H1 (cell line): Measurements from ENCODE around the gene TDRD15. TPM values are rescaled to one million over a fixed set of nuclear protein-coding genes. Genes with fewer than 3 reads are reported as not detected.
A peak's percentile ranks its signal among the peaks of the same experiment; 100 is the strongest.

Experiments
- CTCF ChIA-PET: fragments of 300-600 bp; sonication (Branson Sonifier 250); formaldehyde crosslinking; loops from one replicate; lab custom pipeline; 2021; ENCODE audit not compliant: partially characterized antibody; lab: Charles Lee
- POLR2A ChIA-PET: fragments of 300-600 bp; sonication (Branson Sonifier 250); formaldehyde crosslinking; loops from one replicate; lab custom pipeline; 2021; ENCODE audit warnings: inconsistent platforms; ENCODE audit not compliant: partially characterized antibody; lab: Charles Lee
- DNase-seq, 2 experiments: peaks; one replicate each; pipeline versions ENCODE4 v3.0.0 to v3.0.0-alpha.2; 2010 to 2022; ENCODE audit warnings: low spot score in 2 of 2, low read depth in 1 of 2, mixed read lengths in 1 of 2
- FAIRE-seq: peaks from 2 replicates; lab custom pipeline; 2011; peaks lifted over from hg19 to GRCh38; lab: Jason Lieb, UNC
- H2AFZ ChIP-seq: 2 replicates; pipeline ENCODE4 v1.8.1; 2012; ENCODE audit warnings: low read length, inconsistent platforms
- H2AK5ac ChIP-seq: 2 replicates; pipeline ENCODE4 v1.6.1; 2013; ENCODE audit warnings: low read depth, low read length
- H2BK120ac ChIP-seq: replicated peaks from 2 replicates; pipeline ENCODE3; 2013; ENCODE audit warnings: low read depth, low read length, inconsistent platforms
- H2BK12ac ChIP-seq: 2 replicates; pipeline ENCODE4 v1.6.1; 2013; ENCODE audit warnings: low read depth, low read length
- H2BK15ac ChIP-seq: 2 replicates; pipeline ENCODE4 v1.6.1; 2013; ENCODE audit warnings: low read length
- H2BK20ac ChIP-seq: 2 replicates; pipeline ENCODE4 v1.6.1; 2013; ENCODE audit warnings: low read length
- H2BK5ac ChIP-seq: 2 replicates; pipeline ENCODE4 v1.6.1; 2013; ENCODE audit warnings: low read depth, low read length
- H3K14ac ChIP-seq: 2 replicates; pipeline ENCODE4 v1.6.1; 2013; ENCODE audit warnings: inconsistent platforms; ENCODE audit not compliant: insufficient read length
- H3K18ac ChIP-seq: 2 replicates; pipeline ENCODE4 v1.6.1; 2013; ENCODE audit warnings: low read length; ENCODE audit errors: extremely low read depth
- H3K23ac ChIP-seq: 2 replicates; pipeline ENCODE4 v1.6.1; 2013; ENCODE audit warnings: inconsistent platforms; ENCODE audit not compliant: insufficient read length
- H3K23me2 ChIP-seq: 2 replicates; pipeline ENCODE4 v1.6.1; 2013; ENCODE audit warnings: low read depth, low read length
- H3K27ac ChIP-seq: 2 replicates; pipeline ENCODE4 v1.6.1; 2011; ENCODE audit warnings: low read depth, low read length, inconsistent platforms
- H3K27me3 ChIP-seq, 4 experiments: replicated peaks in 1 of 4; 1 replicate in 1 of 4; 2 replicates in 3 of 4; pipeline versions ENCODE4 v1.6.1 to v1.8.1; 2011 to 2013; ENCODE audit warnings: low read length in 3 of 4, mild to moderate bottlenecking in 3 of 4, inconsistent platforms in 2 of 4, mixed read lengths in 2 of 4, moderate library complexity in 1 of 4; ENCODE audit not compliant: control insufficient read depth in 3 of 4, insufficient read depth in 3 of 4; ENCODE audit errors: extremely low read depth in 1 of 4
- H3K36me3 ChIP-seq, 4 experiments: 2 replicates each; pipeline versions ENCODE4 v1.6.1 to v1.8.1; 2011 to 2013; ENCODE audit warnings: mild to moderate bottlenecking in 4 of 4, low read length in 3 of 4, moderate library complexity in 2 of 4, control low read depth in 1 of 4, inconsistent platforms in 1 of 4; ENCODE audit not compliant: insufficient read depth in 4 of 4, control insufficient read depth in 2 of 4
- H3K4ac ChIP-seq: replicated peaks from 2 replicates; pipeline ENCODE3; 2013; ENCODE audit warnings: low read length, low read depth, mixed read lengths, inconsistent platforms; ENCODE audit not compliant: insufficient read length
- H3K4me1 ChIP-seq, 4 experiments: replicated peaks in 1 of 4; 1 replicate in 1 of 4; 2 replicates in 3 of 4; pipeline versions ENCODE4 v1.6.1 to v1.8.1; 2011 to 2013; ENCODE audit warnings: low read length in 3 of 4, inconsistent platforms in 2 of 4, mixed read lengths in 1 of 4; ENCODE audit not compliant: insufficient read depth in 4 of 4, control insufficient read depth in 3 of 4
- H3K4me2 ChIP-seq, 2 experiments: 2 replicates each; pipeline versions ENCODE4 v1.6.1 to v1.8.1; 2011 to 2013; ENCODE audit warnings: low read depth in 2 of 2, low read length in 2 of 2, control low read depth in 1 of 2, inconsistent platforms in 1 of 2, mild to moderate bottlenecking in 1 of 2; ENCODE audit not compliant: insufficient read depth in 1 of 2
- H3K4me3 ChIP-seq, 4 experiments: fragments of 200-600, 300-600 bp in 1 of 4; sonication (generic), shearing (Covaris generic), sonication (Bioruptor Twin) in 1 of 4; 2 replicates each; pipeline versions ENCODE4 v1.5.1 to v1.8.1; 2011 to 2016; ENCODE audit warnings: low read length in 4 of 4, low read depth in 3 of 4, control low read depth in 2 of 4, inconsistent platforms in 2 of 4, mild to moderate bottlenecking in 2 of 4, mixed read lengths in 1 of 4, moderate library complexity in 1 of 4; ENCODE audit not compliant: insufficient read depth in 2 of 4; ENCODE audit errors: extremely low read depth in 1 of 4
- H3K56ac ChIP-seq: replicated peaks from 2 replicates; pipeline ENCODE3; 2013; ENCODE audit warnings: low read depth, mild to moderate bottlenecking, mixed read lengths, low read length, inconsistent platforms; ENCODE audit not compliant: insufficient read length
- H3K79me1 ChIP-seq: 2 replicates; pipeline ENCODE4 v1.6.1; 2013; ENCODE audit warnings: low read depth, low read length, control low read depth
- H3K79me2 ChIP-seq, 2 experiments: 2 replicates each; pipeline versions ENCODE4 v1.6.1 to v1.8.1; 2012 to 2013; ENCODE audit warnings: low read length in 2 of 2, mild to moderate bottlenecking in 2 of 2, inconsistent platforms in 1 of 2; ENCODE audit not compliant: insufficient read depth in 2 of 2, control insufficient read depth in 1 of 2
- H3K9ac ChIP-seq, 4 experiments: replicated peaks in 1 of 4; 1 replicate in 1 of 4; 2 replicates in 3 of 4; pipeline versions ENCODE4 v1.6.1 to v1.8.1; 2011 to 2013; ENCODE audit warnings: low read depth in 3 of 4, low read length in 3 of 4, control low read depth in 2 of 4, mild to moderate bottlenecking in 2 of 4, moderate library complexity in 2 of 4, inconsistent platforms in 1 of 4; ENCODE audit errors: extremely low read depth in 1 of 4
- H3K9me3 ChIP-seq, 2 experiments: 2 replicates each; pipeline versions ENCODE4 v1.6.1 to v1.8.1; 2012 to 2013; ENCODE audit warnings: mild to moderate bottlenecking in 2 of 2, moderate library complexity in 2 of 2, control low read depth in 1 of 2, inconsistent platforms in 1 of 2, low read depth in 1 of 2, low read length in 1 of 2, mixed read lengths in 1 of 2; ENCODE audit not compliant: insufficient read depth in 2 of 2
- H4K20me1 ChIP-seq, 2 experiments: replicated peaks in 1 of 2; 2 replicates each; pipeline versions ENCODE3 to v1.8.1; 2011 to 2013; ENCODE audit warnings: inconsistent platforms in 2 of 2, low read length in 2 of 2, mild to moderate bottlenecking in 1 of 2; ENCODE audit not compliant: insufficient read depth in 2 of 2, control insufficient read depth in 1 of 2
- H4K5ac ChIP-seq: 2 replicates; pipeline ENCODE4 v1.6.1; 2013; ENCODE audit warnings: low read length, low read depth, mixed read lengths, inconsistent platforms; ENCODE audit not compliant: insufficient read length
- H4K8ac ChIP-seq: 2 replicates; pipeline ENCODE4 v1.8.0; 2013; ENCODE audit warnings: mild to moderate bottlenecking, moderate library complexity, low read length, inconsistent platforms; ENCODE audit not compliant: insufficient read depth; ENCODE audit errors: extremely low read depth
- H4K91ac ChIP-seq: replicated peaks from 2 replicates; pipeline ENCODE3; 2013; ENCODE audit warnings: low read length, mixed read lengths, inconsistent platforms; ENCODE audit not compliant: insufficient read length
- E2F6 ChIP-seq: IDR thresholded peaks from 2 replicates; pipeline ENCODE4 v1.6.1; 2012; ENCODE audit warnings: inconsistent platforms
- HDAC2 ChIP-seq, 2 experiments: fragments of 300-600 bp in 1 of 2; sonication (generic) in 1 of 2; IDR thresholded peaks; 2 replicates each; pipeline ENCODE4 v1.6.1; 2011 to 2012; ENCODE audit warnings: low read depth in 2 of 2, low read length in 2 of 2, mild to moderate bottlenecking in 2 of 2, moderate library complexity in 2 of 2, borderline replicate concordance in 1 of 2, inconsistent platforms in 1 of 2
- SUZ12 ChIP-seq: fragments of 200-600 bp; sonication (generic); IDR thresholded peaks from 2 replicates; pipeline ENCODE4 v1.6.1; 2012; ENCODE audit warnings: mild to moderate bottlenecking, inconsistent platforms, low read length, moderate library complexity, mixed read lengths
- WGBS, 2 experiments: shearing (Covaris generic) in 1 of 2; methylation state at CpG; one replicate each; pipeline versions ENCODE4 v1.1.6 to v1.1.7; 2013 to 2015; ENCODE audit warnings: low lambda C conversion rate in 2 of 2, mixed read lengths in 2 of 2, inconsistent platforms in 1 of 2, low coverage in 1 of 2, missing lambda C conversion rate in 1 of 2; ENCODE audit not compliant: insufficient replicate concordance in 2 of 2, insufficient coverage in 1 of 2, insufficient read length in 1 of 2; ENCODE audit errors: extremely low coverage in 1 of 2, missing lambda C conversion rate in 1 of 2; 5-methylcytosine and 5-hydroxymethylcytosine counted together
- long read RNA-seq, 2 experiments: library from RNA in 1 of 2; library from capped mRNA in 1 of 2; stranded (forward); transcript quantifications; one replicate each; pipeline ENCODE4 v2.0.0, GENCODE V29; 2021; ENCODE audit warnings: inconsistent platforms in 1 of 2
- polyA minus RNA-seq, 3 experiments: library from RNA; depleted of rRNA, polyadenylated mRNA; stranded (reverse); fragments of >200 nt; gene quantifications; 1 replicate in 2 of 3; 2 replicates in 1 of 3; pipeline ENCODE4 v1.2.3, GENCODE V29; 2011
- polyA plus RNA-seq, 7 experiments: library from polyadenylated mRNA; depleted of rRNA in 3 of 7; stranded (reverse) in 5 of 7; unstranded in 2 of 7; fragments of >200 nt in 5 of 7; fragments of 200-250 nt in 2 of 7; gene quantifications; 1 replicate in 5 of 7; 2 replicates in 1 of 7; 4 replicates in 1 of 7; pipeline versions ENCODE4 v1.2.1 to v1.2.3, GENCODE V29; 2011 to 2013; ENCODE audit warnings: missing spikeins in 2 of 7, mixed read lengths in 2 of 7
- total RNA-seq: library from RNA; stranded (reverse); fragmentation: NEBNext Ultra II Directional; extraction: Animal tissue kit (Norgen Biotek cat#: 25700); gene quantifications from 2 replicates; pipeline ENCODE4 v1.2.1, GENCODE V29; 2021

TDRD15 gene
- total RNA-seq (not detected in 2 replicates), polyA plus RNA-seq (2011; rRNA removed) (not detected in 2 replicates), polyA minus RNA-seq (2011; rRNA and poly(A)+ RNA removed) (not detected in 2 replicates)
- polyA plus RNA-seq (2011; cell fraction: cytosol; rRNA removed), result not detected
- polyA plus RNA-seq (2011; cell fraction: nucleus; rRNA removed), result not detected
- not detected in 4 replicates for polyA plus RNA-seq (2012, experiment 1 of 2)
- polyA plus RNA-seq (2012, experiment 2 of 2), result not detected
- not detected for polyA plus RNA-seq (2013, experiment 1 of 2)
- polyA plus RNA-seq (2013, experiment 2 of 2), result not detected
- polyA minus RNA-seq (2011; cell fraction: cytosol; rRNA and poly(A)+ RNA removed), result not detected
- not detected for polyA minus RNA-seq (2011; cell fraction: nucleus; rRNA and poly(A)+ RNA removed)
- long read RNA-seq, experiment 1, result 0 reads
- long read RNA-seq, experiment 2, result 0 reads

GRCh38 chr2:21123473-21124393 is at the start of gene TDRD15:
TSS of gene TDRD15 (plus strand) at chr2:21123968. CDS start at chr2:21137468, 13,500 bp downstream.
- Histone ChIP-seq H3K4me2 (no peak within 1 kb of the TSS), H3K18ac (no peak within 1 kb of the TSS), H3K27me3 (no peaks in the 10 kb centered on the region), H3K9me3 (no peaks in the 10 kb centered on the region), H3K23ac (no peak within 1 kb of the TSS), H3K9ac (no peak within 1 kb of the TSS), H3K14ac (no peak within 1 kb of the TSS), H2BK15ac (no peak within 1 kb of the TSS), H3K4me1 (no peaks in the 10 kb centered on the region), H3K4ac (no peak within 1 kb of the TSS), H3K79me1 (no peaks in the 10 kb centered on the region), H2AK5ac (peak within 1 kb of the TSS; percentile 24; the same call in 1 of the 2 replicates), H3K56ac (no peak within 1 kb of the TSS), H4K20me1 (peaks cover 0 to 1% of the 10 kb centered on the region in 2 experiments), H4K5ac (no peak within 1 kb of the TSS), H3K27ac (no peak within 1 kb of the TSS), H3K23me2 (peaks cover 7% of the 10 kb centered on the region; the same call in 1 of the 2 replicates), H2AFZ (peak within 1 kb of the TSS; percentile 64; the same call in 1 of the 2 replicates), H2BK120ac (no peak within 1 kb of the TSS), H2BK12ac (peak within 1 kb of the TSS; percentile 39; the same call in 1 of the 2 replicates), H3K4me3 (no peak within 1 kb of the TSS), H2BK20ac (no peak within 1 kb of the TSS), H2BK5ac (peak within 1 kb of the TSS; percentile 39; the same call in 1 of the 2 replicates), H3K79me2 (no peaks in the 10 kb centered on the region), H4K8ac (peak within 1 kb of the TSS; percentile 68; the same call in 1 of the 2 replicates), H4K91ac (no peak within 1 kb of the TSS), H3K36me3 (no peaks in the 10 kb centered on the region)
- 89% methylated on average over 26 of the region's 27 CpGs; no CpG with 5 or more reads in 1 of the 2 experiments for WGBS, 2 experiments
- FAIRE-seq (no peak), DNase-seq (no peak)
- CTCF ChIA-PET, result interaction anchor here (1.1 to 1.5 kb wide), 2 partner anchors 43 to 80 kb away, joined by 3 to 4 read pairs; partner anchors contain the start of gene APOB
- no peak for TF ChIP-seq HDAC2 (IDR thresholded peaks at IDR 0.05; ENCODE audit: borderline replicate concordance in 1 of 2, low read depth in 2 of 2, low read length in 2 of 2)
- no peak for TF ChIP-seq SUZ12
- peak; percentile 48; the same call in 1 of the 2 replicates for TF ChIP-seq E2F6
- POLR2A ChIA-PET, result interaction anchor here (0.7 kb wide), 1 partner anchor 79 kb away, joined by 3 read pairs; no protein-coding TSS in a partner anchor
